Breast epithelium (tissue), 4 donors: ENCODE measurements around the gene SF1. TPM values are rescaled to one million over a fixed set of nuclear protein-coding genes. Genes with fewer than 3 reads are reported as not detected.

Experiments used
- DNase-seq, 2 donors: peaks; one replicate each; pipeline ENCODE4 v3.0.0-alpha.2; 2019; ENCODE audit warnings: low spot score in 2 of 2
- H3K27ac ChIP-seq, 2 donors: fragments of 200-600 bp; sonication (generic) in 1 of 2; one replicate each; pipeline ENCODE4 v1.5.1; 2016 to 2019; ENCODE audit warnings: mild to moderate bottlenecking in 1 of 2
- H3K27me3 ChIP-seq, 2 donors: fragments of 200-600 bp; sonication (generic) in 1 of 2; one replicate each; pipeline versions ENCODE4 v1.5.1 to v1.6.0; 2017 to 2019; ENCODE audit warnings: control low read depth in 1 of 2, mild to moderate bottlenecking in 1 of 2
- H3K36me3 ChIP-seq: fragments of 200-600 bp; one replicate; pipeline ENCODE4 v1.5.1; 2019
- H3K4me1 ChIP-seq, 2 donors: fragments of 200-600 bp; sonication (generic); one replicate each; pipeline ENCODE4 v1.5.1; 2016 to 2019; ENCODE audit warnings: control low read depth in 1 of 2
- H3K4me3 ChIP-seq, 3 donors: fragments of 200-600 bp; sonication (generic); 1 replicate in 2 of 3; 2 replicates in 1 of 3; pipeline ENCODE4 v1.5.1; 2016 to 2019; ENCODE audit warnings: mild to moderate bottlenecking in 3 of 3, moderate library complexity in 2 of 3
- H3K9me3 ChIP-seq, 2 donors: fragments of 200-600 bp; sonication (generic) in 1 of 2; one replicate each; pipeline ENCODE4 v1.5.1; 2016 to 2019; ENCODE audit warnings: control low read depth in 1 of 2
- POLR2A ChIP-seq: fragments of 450-650 bp; IDR thresholded peaks from one replicate; pipeline ENCODE4 v1.6.1; 2016; ENCODE audit warnings: antibody characterized with exemption, mild to moderate bottlenecking, moderate library complexity
- POLR2AphosphoS5 ChIP-seq, 3 donors: sonication (generic); formaldehyde crosslinking; IDR thresholded peaks; one replicate each; pipeline ENCODE4 v1.6.1; 2017; ENCODE audit warnings: antibody characterized with exemption in 3 of 3
- intact Hi-C: fragments of 100-400 bp; cut with DNase I; formaldehyde crosslinking; loops from one replicate; pipeline ENCODE4 v1.15.1; 2023; ENCODE audit warnings: low total_unique reads
- total RNA-seq, 3 donors: library from RNA; depleted of rRNA; stranded (reverse); fragments of >200 nt; gene quantifications; one replicate each; pipeline ENCODE4 v1.1.0, GENCODE V29; 2016
- TF ChIP-seq, protein P1 (sequence below), 3 donors: fragments of 450-650 bp; IDR thresholded peaks; one replicate each; pipeline ENCODE4 v1.5.1; 2016 to 2017; ENCODE audit warnings: antibody characterized with exemption in 3 of 3, mild to moderate bottlenecking in 3 of 3, moderate library complexity in 3 of 3

Gene SF1
- total RNA-seq, 3 donors from 2014 or later: 264 to 293 (median 277) TPM

DNA sequence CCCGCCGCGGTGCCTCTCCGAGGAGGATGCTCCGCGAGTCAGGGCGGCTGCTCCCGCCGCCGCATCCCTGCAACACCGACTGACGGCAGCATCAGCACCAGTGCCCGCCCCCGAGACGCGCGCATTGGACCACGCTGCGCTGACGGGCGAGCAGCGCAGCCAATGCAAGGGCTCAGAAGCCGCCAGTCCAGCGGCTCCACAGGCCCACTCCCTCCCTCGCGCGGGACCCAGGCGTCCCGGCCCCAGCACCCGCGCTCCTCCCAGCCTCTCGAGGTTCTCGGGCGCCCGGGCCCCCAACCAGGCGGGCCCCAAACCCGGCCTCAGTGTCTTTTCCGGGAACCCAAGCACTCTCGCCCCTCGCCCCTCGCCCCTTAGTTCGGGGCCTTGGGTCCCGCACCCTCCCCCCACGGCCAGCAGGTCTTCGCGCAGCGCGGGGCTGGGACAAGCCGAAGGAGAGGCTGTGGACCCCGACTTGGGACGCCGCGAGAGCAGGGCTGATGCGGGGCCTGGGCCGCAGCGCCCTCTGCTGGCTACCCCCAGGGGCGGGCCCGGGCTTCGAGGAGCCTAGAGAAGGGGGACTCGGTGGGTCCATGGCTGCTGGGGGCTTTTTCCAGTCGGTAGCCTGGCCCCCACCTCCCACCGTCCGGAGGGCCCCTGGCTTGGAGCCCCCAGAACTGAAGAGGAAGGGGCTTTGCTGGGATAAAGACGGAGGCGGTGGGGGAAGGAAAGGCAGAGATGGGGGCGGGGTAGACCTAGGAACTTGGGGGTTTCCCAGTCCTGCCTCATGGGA, 55.0 kb downstream of the SF1 start, which contains the start of gene NRXN2:
Gene NRXN2, minus strand, starts transcription at position 81 of the 790 bp plus-strand sequence. CDS start 9,498 bp downstream, outside the sequence.
- Histone ChIP-seq H3K27ac (peak within 1 kb of the TSS; percentile 57 to 63), H3K27me3 (peaks cover 2 to 44% of the 10 kb centered on the region in 2 donors), H3K4me3 (peak within 1 kb of the TSS; percentile 57 to 86 (median 70)), H3K4me1 (no peaks in the 10 kb centered on the region), H3K9me3 (no peaks in the 10 kb centered on the region), H3K36me3 (no peaks in the 10 kb centered on the region)
- intact Hi-C loops: no loop called here
- DNase-seq: peak; percentile 63 to 73
- TF ChIP-seq POLR2AphosphoS5 (IDR thresholded peaks at IDR 0.05): no peak
- TF ChIP-seq, protein P1, sequence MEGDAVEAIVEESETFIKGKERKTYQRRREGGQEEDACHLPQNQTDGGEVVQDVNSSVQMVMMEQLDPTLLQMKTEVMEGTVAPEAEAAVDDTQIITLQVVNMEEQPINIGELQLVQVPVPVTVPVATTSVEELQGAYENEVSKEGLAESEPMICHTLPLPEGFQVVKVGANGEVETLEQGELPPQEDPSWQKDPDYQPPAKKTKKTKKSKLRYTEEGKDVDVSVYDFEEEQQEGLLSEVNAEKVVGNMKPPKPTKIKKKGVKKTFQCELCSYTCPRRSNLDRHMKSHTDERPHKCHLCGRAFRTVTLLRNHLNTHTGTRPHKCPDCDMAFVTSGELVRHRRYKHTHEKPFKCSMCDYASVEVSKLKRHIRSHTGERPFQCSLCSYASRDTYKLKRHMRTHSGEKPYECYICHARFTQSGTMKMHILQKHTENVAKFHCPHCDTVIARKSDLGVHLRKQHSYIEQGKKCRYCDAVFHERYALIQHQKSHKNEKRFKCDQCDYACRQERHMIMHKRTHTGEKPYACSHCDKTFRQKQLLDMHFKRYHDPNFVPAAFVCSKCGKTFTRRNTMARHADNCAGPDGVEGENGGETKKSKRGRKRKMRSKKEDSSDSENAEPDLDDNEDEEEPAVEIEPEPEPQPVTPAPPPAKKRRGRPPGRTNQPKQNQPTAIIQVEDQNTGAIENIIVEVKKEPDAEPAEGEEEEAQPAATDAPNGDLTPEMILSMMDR (IDR thresholded peaks at IDR 0.05): peak; percentile 48 to 88 (median 86)

DNA sequence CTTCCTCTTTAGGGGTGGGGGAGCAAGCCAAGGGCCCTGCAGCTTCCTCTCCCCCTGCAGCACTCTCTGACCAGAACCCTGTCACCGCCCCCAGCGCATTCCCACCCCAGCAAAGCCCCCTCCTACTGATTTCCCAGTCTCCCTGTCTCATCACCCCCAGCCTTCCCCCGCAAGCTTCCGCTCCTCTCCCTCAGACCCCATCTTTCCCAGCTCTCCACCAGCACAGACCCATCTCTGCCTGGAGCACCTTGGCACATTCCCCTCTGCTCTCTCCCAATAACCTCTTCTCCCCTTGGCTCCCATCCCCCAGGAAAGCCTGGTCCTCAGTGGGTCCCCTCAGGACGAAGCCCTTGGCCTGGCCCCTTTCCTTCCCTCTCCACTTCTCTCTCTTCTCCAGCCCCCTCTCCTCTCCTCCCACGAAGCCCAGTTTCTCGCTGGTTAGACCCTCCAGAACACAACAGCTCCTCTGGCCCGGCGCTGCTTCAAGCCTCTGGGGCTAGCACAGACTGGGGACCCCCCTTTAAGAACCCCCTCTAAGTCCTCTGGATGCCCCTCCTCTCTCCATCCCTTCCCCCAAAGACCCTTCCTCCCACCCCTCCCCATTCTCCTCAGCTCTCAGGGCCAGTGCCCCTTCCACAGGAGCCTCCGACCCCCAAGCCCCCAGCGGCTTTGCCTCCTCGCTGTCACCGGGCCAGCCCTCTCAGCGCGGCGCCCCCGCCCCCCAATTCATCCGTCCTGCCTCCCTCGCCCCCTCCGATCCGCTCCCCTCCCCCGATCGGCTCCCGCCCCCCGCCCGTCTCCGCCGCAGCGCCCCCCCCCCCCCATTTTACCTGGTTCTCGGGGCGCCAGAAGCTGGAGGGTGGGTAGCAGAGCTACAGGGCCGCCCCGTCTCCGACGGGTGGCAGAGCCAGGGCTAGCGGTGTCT, 55.9 kb downstream of the SF1 start:
- intact Hi-C loops: loop anchor here (1.0 kb wide), 1 partner anchor 30 kb away; no protein-coding TSS in a partner anchor
- H3K9me3 ChIP-seq: no peaks in the 10 kb centered on the region
- no peaks in the 10 kb centered on the region for H3K36me3 ChIP-seq
- no peak for DNase-seq
- no peaks in the 10 kb centered on the region for H3K4me1 ChIP-seq
- H3K27ac ChIP-seq: no peak overlapping the region
- no peak for TF ChIP-seq POLR2A
- TF ChIP-seq, protein P1 (IDR thresholded peaks at IDR 0.05): no peak
- TF ChIP-seq POLR2AphosphoS5 (IDR thresholded peaks at IDR 0.05): no peak
- peaks cover 2 to 53% of the 10 kb centered on the region in 2 donors for H3K27me3 ChIP-seq
- H3K4me3 ChIP-seq: peak overlapping the region in 1 of 3 donors; percentile 86

DNA sequence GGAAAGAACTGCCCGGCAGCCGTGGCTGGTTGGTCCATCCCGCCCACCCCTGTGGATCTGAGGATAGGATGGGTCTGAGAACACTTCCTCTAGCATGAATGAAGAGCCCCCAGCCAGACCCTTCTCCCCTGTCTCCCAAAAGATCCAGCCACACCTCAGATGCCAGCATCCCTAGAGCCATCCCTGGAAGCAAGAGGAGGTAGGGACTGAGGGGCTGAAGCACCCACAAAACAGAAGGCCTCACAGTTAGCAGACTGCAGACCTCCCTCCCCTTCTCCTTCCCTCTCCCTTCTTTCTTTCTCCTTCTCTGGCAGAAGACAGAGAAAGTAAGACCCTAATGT, 57.0 kb downstream of the SF1 start:
- H3K4me3 ChIP-seq: no peak overlapping the region
- peaks cover 2 to 64% of the 10 kb centered on the region in 2 donors for H3K27me3 ChIP-seq
- DNase-seq: no peak
- no peak overlapping the region for H3K27ac ChIP-seq
- intact Hi-C loops: no loop called here
- H3K36me3 ChIP-seq: no peaks in the 10 kb centered on the region
- H3K9me3 ChIP-seq: no peaks in the 10 kb centered on the region
- no peak for TF ChIP-seq POLR2A
- no peak for TF ChIP-seq POLR2AphosphoS5 (IDR thresholded peaks at IDR 0.05)
- TF ChIP-seq, protein P1 (IDR thresholded peaks at IDR 0.05): no peak
- H3K4me1 ChIP-seq: no peaks in the 10 kb centered on the region

DNA sequence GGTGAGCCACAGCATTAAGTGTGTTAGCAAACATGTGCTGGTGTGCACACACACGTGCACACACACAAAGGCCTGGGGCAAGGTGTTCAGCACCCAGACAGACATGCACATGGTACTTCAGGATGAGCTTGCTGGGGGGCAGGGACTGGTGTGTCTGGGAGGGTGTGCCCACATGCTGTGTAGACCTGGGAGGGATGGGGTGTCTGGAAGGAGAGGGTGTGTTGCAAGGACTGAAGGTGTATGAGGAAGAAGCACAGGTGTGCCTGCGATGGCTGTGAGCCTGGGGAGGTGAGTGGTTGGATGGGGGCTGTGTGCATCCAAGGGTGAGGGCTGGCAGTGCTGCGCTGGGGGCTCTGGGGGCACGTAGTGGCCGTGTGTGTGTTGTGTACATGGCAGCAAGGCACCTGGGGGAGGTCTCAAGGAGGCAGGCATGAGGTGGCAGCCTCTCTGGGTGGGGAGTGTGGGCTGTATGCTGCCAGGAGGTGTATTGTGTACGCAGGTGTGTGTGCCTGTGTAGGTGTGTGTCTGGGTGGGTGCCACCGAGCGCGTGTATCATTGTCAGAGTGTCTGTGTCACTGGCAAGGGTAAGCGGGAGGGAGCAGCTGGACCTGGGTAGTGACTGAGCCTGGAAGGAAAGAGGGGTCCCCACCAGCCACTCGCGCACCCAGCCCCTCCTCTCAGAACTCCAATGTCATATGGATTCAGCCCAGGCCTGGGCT, 57.5 kb downstream of the SF1 start:
- Histone ChIP-seq H3K9me3 (no peaks in the 10 kb centered on the region), H3K27ac (no peak overlapping the region), H3K27me3 (peaks cover 2 to 69% of the 10 kb centered on the region in 2 donors), H3K4me1 (no peaks in the 10 kb centered on the region), H3K36me3 (no peaks in the 10 kb centered on the region), H3K4me3 (no peak overlapping the region)
- TF ChIP-seq POLR2A (no peak), POLR2AphosphoS5 (IDR thresholded peaks at IDR 0.05) (no peak)
- TF ChIP-seq, protein P1 (IDR thresholded peaks at IDR 0.05): no peak
- intact Hi-C loops: no loop called here
- DNase-seq: no peak
